Measurements from ENCODE around the gene REEP2.

DNA sequence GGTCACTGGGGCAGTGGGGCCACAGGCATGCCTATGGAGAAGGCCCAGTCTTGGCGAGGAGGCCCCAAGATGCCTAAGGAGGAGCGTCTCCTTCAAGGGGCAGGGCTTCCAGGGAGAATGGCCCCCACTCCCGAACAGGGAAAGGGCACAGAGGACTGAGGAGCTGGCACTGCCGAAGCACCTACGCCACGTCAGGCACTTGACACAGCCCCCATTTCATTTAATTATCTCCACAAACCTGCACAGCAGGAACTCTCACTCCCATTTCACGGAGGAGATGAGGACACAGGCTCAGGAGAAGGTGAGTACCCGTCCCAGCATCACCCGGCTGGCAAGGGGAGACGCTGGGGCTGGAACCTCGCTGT, 52.4 kb downstream of the REEP2 start:
- TF ChIP-seq, protein P1, sequence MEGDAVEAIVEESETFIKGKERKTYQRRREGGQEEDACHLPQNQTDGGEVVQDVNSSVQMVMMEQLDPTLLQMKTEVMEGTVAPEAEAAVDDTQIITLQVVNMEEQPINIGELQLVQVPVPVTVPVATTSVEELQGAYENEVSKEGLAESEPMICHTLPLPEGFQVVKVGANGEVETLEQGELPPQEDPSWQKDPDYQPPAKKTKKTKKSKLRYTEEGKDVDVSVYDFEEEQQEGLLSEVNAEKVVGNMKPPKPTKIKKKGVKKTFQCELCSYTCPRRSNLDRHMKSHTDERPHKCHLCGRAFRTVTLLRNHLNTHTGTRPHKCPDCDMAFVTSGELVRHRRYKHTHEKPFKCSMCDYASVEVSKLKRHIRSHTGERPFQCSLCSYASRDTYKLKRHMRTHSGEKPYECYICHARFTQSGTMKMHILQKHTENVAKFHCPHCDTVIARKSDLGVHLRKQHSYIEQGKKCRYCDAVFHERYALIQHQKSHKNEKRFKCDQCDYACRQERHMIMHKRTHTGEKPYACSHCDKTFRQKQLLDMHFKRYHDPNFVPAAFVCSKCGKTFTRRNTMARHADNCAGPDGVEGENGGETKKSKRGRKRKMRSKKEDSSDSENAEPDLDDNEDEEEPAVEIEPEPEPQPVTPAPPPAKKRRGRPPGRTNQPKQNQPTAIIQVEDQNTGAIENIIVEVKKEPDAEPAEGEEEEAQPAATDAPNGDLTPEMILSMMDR (IDR thresholded peaks at IDR 0.05): no peak
- no peak for TF ChIP-seq EZH2phosphoT487 (IDR thresholded peaks at IDR 0.05)

Data from neural progenitor cell (in vitro differentiated cells).